ENCODE data around the gene PIK3R6. TPM values are rescaled to one million over a fixed set of nuclear protein-coding genes. Genes with fewer than 3 reads are reported as not detected.

PIK3R6 gene
- total and polyA plus RNA-seq, 2 of the 13 experiments (the other 11 are each of a cell fraction or from before 2014, with no cell fraction given), result not detected

DNA sequence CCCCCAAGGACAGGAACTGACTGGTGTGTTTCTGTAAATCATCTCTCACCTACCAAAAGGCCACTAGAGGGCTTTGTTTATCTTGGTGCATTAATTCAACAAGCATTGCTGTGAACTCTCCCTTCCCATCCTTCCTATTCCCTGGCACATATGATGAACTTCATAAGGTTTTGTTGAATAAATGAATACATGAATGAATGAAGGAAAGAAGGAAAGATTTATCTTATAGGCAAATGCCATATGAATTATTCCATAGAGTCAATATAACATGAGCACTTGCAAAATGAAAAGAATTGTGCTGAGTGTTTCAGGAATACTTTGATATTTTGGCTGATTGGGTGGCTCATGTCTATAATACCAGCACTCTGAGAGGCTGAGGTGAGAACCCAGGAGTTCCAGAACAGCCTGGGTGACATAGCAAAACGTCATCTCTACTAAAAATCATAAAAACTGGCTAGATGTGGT lies 113.5 kb downstream of the PIK3R6 start (continued):
- TF ChIP-seq ZNF136 (CRISPR knock-in tag; IDR thresholded peaks at IDR 0.05; ENCODE audit: low read depth) (no peak), FOSL2 (CRISPR knock-in tag; IDR thresholded peaks at IDR 0.05) (no peak), ZFP1 (CRISPR knock-in tag; IDR thresholded peaks at IDR 0.05) (no peak), RFXAP (CRISPR knock-in tag; IDR thresholded peaks at IDR 0.05; ENCODE audit: borderline replicate concordance) (no peak), SMC3 (IDR thresholded peaks at IDR 0.05; ENCODE audit: low read length) (peak; percentile 42; the same call in 1 of the 2 replicates), PAWR (CRISPR knock-in tag; IDR thresholded peaks at IDR 0.05; ENCODE audit: borderline replicate concordance) (no peak), SATB2 (CRISPR knock-in tag; IDR thresholded peaks at IDR 0.05) (no peak), FOXK1 (CRISPR knock-in tag; IDR thresholded peaks at IDR 0.05; ENCODE audit: borderline replicate concordance, low read depth) (peak; percentile 55; the same call in 1 of the 2 replicates), GATAD2A (CRISPR knock-in tag; IDR thresholded peaks at IDR 0.05) (no peak), FOXA3 (CRISPR knock-in tag; IDR thresholded peaks at IDR 0.05) (peak; percentile 94), ELF3 (CRISPR knock-in tag; IDR thresholded peaks at IDR 0.05) (no peak), RAD51 (IDR thresholded peaks at IDR 0.05; ENCODE audit: borderline replicate concordance) (no peak)
- TF ChIP-seq, protein P1, sequence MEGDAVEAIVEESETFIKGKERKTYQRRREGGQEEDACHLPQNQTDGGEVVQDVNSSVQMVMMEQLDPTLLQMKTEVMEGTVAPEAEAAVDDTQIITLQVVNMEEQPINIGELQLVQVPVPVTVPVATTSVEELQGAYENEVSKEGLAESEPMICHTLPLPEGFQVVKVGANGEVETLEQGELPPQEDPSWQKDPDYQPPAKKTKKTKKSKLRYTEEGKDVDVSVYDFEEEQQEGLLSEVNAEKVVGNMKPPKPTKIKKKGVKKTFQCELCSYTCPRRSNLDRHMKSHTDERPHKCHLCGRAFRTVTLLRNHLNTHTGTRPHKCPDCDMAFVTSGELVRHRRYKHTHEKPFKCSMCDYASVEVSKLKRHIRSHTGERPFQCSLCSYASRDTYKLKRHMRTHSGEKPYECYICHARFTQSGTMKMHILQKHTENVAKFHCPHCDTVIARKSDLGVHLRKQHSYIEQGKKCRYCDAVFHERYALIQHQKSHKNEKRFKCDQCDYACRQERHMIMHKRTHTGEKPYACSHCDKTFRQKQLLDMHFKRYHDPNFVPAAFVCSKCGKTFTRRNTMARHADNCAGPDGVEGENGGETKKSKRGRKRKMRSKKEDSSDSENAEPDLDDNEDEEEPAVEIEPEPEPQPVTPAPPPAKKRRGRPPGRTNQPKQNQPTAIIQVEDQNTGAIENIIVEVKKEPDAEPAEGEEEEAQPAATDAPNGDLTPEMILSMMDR (CRISPR knock-in tag; IDR thresholded peaks at IDR 0.05), result peak; percentile 56

Data from HepG2 (cell line).